Thyroid gland (tissue), 4 donors: Measurements from ENCODE around the gene KIF5C.

ENCODE experiments used
- POLR2A ChIP-seq, 2 donors: fragments of 450-650 bp; IDR thresholded peaks; one replicate each; pipeline ENCODE4 v1.6.1; 2017; ENCODE audit warnings: antibody characterized with exemption in 2 of 2, mild to moderate bottlenecking in 2 of 2, moderate library complexity in 1 of 2
- TF ChIP-seq, protein P1 (sequence below), 6 experiments: fragments of 200-600 bp in 3 of 6; fragments of 450-650 bp in 3 of 6; sonication (generic) in 3 of 6; IDR thresholded peaks; one replicate each; pipeline ENCODE4 v1.5.1; 2016 to 2019; ENCODE audit warnings: antibody characterized with exemption in 6 of 6, mild to moderate bottlenecking in 2 of 6, inconsistent platforms in 1 of 6, moderate library complexity in 1 of 6

GRCh38 chr2:148943097-148943496, 68.1 kb downstream of the KIF5C start:
- no peak for TF ChIP-seq POLR2A (IDR thresholded peaks at IDR 0.05)
- TF ChIP-seq, protein P1, sequence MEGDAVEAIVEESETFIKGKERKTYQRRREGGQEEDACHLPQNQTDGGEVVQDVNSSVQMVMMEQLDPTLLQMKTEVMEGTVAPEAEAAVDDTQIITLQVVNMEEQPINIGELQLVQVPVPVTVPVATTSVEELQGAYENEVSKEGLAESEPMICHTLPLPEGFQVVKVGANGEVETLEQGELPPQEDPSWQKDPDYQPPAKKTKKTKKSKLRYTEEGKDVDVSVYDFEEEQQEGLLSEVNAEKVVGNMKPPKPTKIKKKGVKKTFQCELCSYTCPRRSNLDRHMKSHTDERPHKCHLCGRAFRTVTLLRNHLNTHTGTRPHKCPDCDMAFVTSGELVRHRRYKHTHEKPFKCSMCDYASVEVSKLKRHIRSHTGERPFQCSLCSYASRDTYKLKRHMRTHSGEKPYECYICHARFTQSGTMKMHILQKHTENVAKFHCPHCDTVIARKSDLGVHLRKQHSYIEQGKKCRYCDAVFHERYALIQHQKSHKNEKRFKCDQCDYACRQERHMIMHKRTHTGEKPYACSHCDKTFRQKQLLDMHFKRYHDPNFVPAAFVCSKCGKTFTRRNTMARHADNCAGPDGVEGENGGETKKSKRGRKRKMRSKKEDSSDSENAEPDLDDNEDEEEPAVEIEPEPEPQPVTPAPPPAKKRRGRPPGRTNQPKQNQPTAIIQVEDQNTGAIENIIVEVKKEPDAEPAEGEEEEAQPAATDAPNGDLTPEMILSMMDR (IDR thresholded peaks at IDR 0.05): no peak
